HEK293T (cell line): ENCODE results near the gene GPR68.

Source experiments
- ARNT ChIP-seq: fragments of 450-650 bp; IDR thresholded peaks from 2 replicates; pipeline ENCODE4 v1.6.1; 2017; ENCODE audit warnings: mild to moderate bottlenecking
- BHLHE40 ChIP-seq: fragments of 450-650 bp; IDR thresholded peaks from 2 replicates; pipeline ENCODE4 v1.6.1; 2016; ENCODE audit warnings: mild to moderate bottlenecking, moderate library complexity, borderline replicate concordance
- ELF4 ChIP-seq: fragments of 450-650 bp; IDR thresholded peaks from 2 replicates; pipeline ENCODE4 v1.6.1; 2017; ENCODE audit warnings: antibody characterized with exemption
- FOXA1 ChIP-seq: fragments of 450-650 bp; IDR thresholded peaks from 2 replicates; pipeline ENCODE4 v1.6.1; 2016; ENCODE audit warnings: mild to moderate bottlenecking
- FOXK2 ChIP-seq: fragments of 450-650 bp; IDR thresholded peaks from 2 replicates; pipeline ENCODE4 v1.6.1; 2016; ENCODE audit warnings: mild to moderate bottlenecking
- FOXM1 ChIP-seq: fragments of 450-650 bp; IDR thresholded peaks from 2 replicates; pipeline ENCODE4 v1.6.1; 2017; ENCODE audit warnings: mild to moderate bottlenecking, borderline replicate concordance
- HDGF ChIP-seq: fragments of 450-650 bp; IDR thresholded peaks from 2 replicates; pipeline ENCODE4 v1.6.1; 2017; ENCODE audit warnings: antibody characterized with exemption, borderline replicate concordance
- L3MBTL2 ChIP-seq: fragments of 450-650 bp; conservative IDR thresholded peaks from 2 replicates; pipeline ENCODE4 v1.6.1; 2016; ENCODE audit warnings: mild to moderate bottlenecking
- LEF1 ChIP-seq: fragments of 450-650 bp; IDR thresholded peaks from 2 replicates; pipeline ENCODE4 v1.6.1; 2017; ENCODE audit warnings: mild to moderate bottlenecking, borderline replicate concordance
- SP1 ChIP-seq: fragments of 450-650 bp; IDR thresholded peaks from 2 replicates; pipeline ENCODE4 v1.6.1; 2017
- SUZ12 ChIP-seq: fragments of 450-650 bp; IDR thresholded peaks from 2 replicates; pipeline ENCODE4 v1.6.1; 2016; ENCODE audit warnings: mild to moderate bottlenecking
- TARDBP ChIP-seq: fragments of 450-650 bp; IDR thresholded peaks from 2 replicates; pipeline ENCODE4 v1.6.1; 2016
- TF ChIP-seq, protein P1 (sequence below): fragments of 450-650 bp; IDR thresholded peaks from 2 replicates; pipeline ENCODE4 v1.6.1; 2016

DNA sequence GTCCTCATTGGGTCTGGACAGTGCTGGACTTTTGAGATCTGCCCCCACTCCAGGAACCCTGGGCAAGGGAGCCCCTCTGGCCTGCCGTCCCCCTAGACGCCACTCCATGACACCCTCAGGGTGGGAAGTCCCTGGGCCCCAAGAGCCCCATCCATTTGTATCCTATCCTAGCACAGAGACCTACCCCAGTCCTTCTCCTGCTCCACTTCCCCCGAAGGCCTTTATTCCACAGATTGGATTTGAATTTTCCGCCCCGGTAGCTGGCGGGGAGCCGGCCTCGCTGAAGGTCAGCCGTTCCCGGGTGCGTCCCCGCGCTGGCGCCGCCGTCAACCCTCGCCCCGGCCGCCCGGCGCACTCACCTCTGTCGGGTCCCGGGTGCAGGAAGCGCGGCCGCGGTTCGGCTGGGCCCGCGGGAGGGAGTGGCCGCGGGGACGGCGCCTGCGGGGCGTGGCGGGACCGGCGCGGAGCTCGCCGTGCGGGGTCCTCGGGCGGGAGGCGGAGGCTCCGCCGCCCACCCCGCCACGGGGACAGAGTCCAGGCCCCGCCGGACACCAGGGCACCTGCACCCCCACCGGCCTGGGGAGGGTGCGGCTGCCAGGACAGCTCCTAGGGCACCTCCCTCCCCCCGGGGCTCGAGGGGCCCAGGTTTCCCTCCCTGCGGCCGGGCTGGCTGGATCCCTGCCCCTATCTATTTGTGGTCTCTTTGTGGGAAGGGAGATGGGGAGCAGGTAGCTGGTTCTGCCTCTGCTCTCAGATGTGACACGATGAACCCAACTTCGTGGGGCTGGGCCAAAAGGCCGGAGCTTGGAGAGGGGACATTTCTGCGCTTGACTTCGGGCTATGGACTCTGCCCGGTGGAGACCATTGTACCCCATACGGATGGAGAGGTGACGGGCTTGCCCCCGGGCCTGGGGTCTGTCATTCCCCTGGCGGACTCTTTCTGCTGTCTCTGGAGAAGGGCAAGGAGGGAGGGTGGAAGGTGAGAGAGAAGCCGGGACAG lies 19.9 kb upstream of the GPR68 start:
- no peak for TF ChIP-seq HDGF
- no peak for TF ChIP-seq BHLHE40
- no peak for TF ChIP-seq FOXK2
- no peak for TF ChIP-seq LEF1
- TF ChIP-seq SP1, result no peak
- TF ChIP-seq ELF4, result no peak
- TF ChIP-seq, protein P1, sequence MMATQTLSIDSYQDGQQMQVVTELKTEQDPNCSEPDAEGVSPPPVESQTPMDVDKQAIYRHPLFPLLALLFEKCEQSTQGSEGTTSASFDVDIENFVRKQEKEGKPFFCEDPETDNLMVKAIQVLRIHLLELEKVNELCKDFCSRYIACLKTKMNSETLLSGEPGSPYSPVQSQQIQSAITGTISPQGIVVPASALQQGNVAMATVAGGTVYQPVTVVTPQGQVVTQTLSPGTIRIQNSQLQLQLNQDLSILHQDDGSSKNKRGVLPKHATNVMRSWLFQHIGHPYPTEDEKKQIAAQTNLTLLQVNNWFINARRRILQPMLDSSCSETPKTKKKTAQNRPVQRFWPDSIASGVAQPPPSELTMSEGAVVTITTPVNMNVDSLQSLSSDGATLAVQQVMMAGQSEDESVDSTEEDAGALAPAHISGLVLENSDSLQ, result no peak
- TF ChIP-seq SUZ12, result no peak
- TF ChIP-seq FOXA1, result no peak
- no peak for TF ChIP-seq L3MBTL2
- TF ChIP-seq ARNT, result no peak
- no peak for TF ChIP-seq TARDBP
- TF ChIP-seq FOXM1, result no peak
